ENCODE measurements around the gene ZAR1L.

Gene ZAR1L

DNA sequence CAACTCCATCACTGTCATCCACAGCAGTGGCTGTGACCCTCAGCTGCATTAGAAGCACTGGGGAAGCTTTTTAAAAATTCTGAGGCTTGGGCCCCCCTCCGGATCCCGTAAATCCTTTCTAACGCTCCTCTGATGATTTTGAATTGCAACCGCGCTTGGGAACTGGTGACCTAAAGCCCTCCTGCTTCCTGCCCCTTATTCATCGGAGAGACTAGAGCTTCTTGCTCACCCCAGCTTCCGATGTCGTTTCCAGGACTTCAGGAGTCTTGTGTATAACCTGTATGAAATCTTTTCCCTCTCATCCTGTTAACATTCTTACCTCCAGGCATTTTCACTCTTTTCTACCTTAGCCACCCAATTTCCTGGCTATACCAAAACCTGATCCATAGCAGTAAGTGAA, 14.8 kb downstream of the ZAR1L start:
- no peak for DNase-seq

DNA sequence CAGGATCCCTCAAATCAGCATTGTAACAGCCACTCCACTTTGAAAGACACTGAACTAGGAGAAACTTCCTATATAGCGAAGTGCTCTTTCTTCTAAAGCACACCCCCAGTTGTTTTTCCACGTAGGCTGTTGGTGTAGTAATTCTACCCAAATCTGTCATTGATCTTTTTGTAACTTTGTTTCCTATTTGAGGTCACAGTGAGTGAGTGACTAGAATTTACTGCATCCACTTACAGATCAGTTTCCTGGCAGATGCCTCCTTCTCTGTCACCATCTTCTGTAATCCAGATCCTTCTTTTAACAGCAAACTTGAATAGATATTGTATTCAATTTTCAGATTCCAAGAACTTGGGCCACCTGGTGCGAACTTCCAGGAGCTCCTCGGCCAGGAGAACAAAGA, 15.3 kb downstream of the ZAR1L start:
- DNase-seq = no peak

DNA sequence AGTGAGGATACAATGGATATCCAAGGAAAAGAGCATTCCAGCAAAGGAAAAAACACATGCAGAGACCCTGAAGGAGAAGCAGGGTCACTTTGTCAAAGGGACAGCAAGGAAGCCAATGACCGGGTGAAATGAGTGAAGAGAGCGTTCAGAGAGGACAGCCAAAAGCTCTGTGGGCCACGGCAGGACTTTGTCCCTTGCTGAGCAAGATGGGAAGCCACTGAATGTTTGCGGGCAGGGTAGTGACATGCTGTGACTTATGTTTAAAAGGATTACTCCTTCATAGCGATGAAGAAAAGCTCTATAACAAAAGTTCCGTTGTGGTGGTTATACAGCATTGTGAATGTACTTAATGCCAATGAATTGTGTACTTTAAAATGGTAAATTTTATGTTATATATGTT, 16.5 kb downstream of the ZAR1L start:
- DNase-seq = no peak

DNA sequence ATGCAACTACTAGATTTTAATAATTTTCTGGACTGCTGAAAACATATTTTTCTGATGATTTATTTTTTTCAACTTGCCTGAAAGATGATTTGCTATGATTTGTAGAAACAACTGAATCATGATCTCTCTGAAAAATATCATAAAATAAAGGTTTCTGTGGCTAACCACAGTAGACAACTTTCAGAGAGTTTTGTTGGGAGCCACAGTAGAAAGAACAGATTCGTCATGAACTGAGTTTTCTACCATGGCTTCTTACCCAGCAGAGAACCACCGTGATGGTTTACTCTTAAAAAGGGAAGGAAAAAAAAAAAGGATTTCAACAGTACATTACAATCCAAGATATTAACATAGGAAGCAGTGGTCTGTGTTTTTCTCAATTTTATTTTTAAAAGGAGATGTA, 18.0 kb downstream of the ZAR1L start:
- DNase-seq = no peak

DNA sequence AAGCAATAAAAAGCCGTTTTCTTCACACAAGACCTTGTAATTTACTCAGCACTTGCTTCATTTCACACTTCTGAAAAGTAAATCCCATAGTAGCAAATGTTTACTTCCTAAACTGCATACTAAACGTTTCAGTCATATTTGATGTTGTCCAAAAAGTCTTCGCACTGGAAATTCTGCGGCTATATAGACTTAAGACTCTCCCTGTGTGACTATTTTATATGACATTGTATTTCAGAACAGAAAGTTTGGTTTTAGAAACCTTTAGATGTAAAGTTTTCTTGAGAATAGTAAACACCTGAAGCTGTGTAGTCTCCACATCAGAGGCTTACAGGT, 29.6 kb downstream of the ZAR1L start:
- no peak for DNase-seq

DNA sequence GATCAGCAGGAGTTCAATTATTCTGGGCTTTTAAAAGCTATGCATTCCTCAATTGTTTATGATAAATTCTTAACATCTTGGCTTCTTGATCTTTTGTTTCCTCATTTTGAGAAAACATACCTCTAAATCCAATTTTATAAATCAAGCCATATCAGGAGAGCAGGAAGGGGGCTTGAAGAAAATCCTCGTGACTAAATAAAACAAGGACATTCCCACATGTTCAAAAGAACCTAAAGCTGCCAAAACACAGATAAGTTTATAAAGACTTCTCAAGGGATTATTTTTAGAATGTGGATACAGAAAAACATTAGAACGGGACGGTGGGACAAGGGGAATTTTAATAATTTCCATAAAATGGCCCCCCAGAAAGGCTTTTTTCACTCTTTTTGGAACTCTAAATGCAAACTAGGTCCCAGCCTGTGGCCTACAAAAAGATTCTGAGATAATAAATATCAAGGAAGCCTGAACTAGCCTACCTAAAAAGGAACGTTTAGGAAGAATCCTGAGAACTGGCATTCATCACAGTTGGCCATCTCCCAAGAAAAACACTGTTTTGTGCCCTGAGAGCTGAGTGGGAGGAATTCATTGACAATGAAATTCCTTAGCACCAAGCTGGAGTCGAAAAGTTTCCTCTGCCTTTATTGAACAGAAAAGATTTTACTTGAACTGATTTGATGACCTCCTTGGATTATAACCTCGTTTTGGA, 30.1 kb downstream of the ZAR1L start:
- DNase-seq = no peak

DNA sequence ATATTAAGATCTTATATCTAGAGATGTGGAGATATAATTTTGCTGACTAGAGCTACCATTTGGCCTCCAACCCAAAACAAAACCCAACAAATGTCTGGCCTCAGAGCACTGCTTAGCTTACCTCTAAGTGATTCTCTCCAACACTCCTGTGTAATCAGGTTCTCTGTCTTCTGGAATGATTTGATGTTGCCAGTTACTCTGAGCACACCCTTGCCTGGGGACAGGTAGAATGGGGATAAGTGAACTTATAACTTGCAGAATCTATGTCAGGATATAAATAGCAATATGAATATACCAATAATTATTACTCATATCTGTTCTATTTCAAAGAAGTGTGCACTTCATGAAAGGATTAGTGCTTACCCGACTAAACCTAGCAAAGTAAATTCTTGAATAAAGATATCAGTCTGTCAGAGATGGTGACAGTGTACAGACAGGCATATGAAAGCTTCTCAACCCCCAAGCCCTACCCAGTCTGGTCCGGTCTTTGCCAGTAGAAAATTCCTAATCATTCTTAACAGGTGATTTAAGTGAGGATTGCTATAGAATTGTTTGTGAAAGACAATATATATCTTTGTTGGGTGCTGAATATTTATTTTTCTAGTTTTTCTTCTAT, 33.0 kb downstream of the ZAR1L start:
- DNase-seq = no peak

DNA sequence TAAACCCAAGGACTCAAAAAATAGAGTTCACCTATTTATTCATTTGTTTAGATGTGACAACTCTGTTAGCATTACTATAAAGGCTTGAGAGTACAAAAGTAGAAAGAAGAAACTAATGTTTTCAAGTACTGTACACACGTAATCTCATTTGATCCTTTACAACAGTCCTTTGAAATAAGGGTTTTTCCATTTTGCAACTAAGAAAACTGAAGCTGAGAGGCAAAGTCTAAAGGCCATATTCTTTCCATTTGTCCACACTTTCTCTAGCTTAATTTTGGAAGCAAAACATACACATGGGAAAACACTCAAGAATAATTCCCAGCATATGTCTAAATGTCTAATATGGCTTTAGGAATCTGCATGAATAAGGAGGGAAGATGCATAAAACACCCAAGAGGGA, 34.1 kb downstream of the ZAR1L start:
- DNase-seq = no peak

DNA sequence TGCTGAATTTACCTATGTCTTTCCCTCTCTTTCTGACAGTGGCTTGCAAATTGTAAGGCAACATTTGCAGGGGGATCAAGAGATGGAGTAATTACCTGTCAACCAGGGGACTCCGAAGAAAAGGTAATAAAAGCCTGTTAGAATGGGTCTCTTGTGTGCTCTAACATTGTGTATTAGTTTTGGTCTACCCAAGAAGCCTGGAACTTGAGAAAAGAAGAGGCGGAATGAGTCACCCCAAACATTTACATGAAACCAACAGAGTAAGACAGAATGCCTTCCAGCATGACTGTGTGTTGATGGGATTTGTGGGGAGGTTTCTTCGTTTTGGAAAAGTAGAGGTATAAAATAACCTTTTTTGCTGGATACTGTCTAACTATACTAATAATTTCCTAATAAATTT, 36.7 kb downstream of the ZAR1L start:
- no peak for DNase-seq

DNA sequence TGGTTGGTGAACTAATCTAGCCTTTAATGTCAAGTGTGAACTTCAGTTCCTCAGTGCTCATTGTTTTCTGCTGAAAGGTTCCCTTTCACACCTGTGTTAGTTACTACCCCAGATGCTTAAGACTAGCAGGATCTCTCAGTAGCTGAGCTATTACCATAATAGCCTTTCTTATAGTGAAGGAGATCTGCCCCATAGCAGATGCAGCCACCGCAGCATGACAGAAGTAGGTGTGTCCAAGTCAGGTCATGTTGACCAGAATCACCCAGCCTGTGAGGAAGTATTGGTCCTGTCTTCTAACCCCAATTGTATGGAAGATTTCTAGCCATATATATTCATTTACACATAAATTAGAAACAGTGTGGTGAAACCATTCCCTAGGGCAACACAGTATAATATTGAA, 37.3 kb downstream of the ZAR1L start:
- no peak for DNase-seq

DNA sequence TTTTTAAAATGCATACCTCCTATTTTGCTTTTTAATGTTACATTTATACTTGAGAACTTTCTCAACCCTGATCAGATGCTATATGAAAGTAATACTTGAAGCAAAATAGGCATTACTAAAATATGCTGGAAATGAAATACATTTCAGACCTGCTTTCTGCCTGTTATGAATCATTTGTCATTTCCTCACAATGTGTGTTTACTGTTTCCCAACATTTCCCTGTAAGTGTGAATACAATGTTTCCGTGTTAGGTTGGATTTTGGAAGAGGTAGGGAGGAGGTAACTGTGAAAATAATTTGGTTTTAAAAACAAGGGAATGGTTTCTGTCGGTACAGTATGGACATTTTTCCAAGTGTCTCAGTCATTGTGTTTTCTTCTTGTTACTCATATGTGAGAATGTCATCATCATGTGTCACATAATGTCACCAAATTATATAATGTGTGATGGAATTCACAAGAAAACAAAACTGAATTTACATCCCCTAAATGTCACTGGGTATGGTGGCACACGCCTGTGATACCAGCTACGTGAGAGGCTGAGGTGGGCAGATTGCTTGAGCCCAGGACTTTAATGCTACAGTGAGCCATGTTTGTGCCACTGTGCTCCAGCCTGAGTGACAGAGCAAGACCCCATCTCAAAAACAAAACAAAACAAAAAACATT, 43.0 kb downstream of the ZAR1L start:
- no peak for DNase-seq

DNA sequence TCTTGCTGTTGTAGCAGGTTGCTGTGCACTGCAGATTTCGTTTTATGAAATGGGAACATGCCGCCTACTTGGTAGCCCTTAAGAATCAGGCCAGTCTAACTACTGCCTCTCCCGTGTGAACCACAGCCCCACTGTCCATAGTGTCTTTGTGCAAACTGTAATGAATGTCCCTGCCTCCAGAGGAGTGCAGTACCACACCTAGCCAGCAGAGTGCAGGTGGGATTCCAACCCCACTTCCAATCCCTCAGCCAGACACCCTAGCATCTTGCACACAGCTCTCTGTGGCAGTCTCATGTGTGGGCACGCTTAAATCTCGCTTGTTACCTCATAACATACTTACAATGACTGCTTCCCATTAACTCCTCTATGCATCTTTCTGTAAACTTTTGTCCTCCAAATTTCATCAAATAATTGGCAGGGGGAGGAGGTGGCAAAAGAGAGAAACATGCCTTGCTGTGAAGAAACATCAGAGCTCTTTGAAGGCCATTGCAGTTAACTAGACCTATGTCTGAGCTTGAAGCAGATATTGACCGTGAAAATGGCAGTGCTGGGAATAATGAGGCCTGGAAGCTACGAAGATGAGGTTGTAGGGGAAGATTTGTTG, 47.2 kb downstream of the ZAR1L start:
- no peak for DNase-seq

DNA sequence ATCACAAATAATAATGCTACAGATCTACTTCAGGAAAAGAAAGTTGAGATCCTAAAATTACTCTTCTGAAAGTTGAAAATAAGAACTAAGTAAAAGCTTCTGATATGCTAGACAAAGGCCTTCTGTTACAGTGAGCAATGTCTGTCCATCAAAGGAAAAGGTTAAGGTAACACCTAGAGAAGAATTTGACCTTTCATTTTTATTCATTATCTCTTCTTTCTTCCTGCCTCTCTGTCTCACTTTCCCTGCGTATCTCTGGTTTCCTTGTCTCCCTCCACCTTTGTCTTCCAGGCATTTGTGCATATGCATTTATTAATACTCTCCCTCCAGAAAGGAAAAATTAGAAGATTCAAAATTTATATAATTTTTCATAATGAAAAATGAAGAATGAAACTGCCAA, 49.0 kb downstream of the ZAR1L start:
- no peak for DNase-seq

DNA sequence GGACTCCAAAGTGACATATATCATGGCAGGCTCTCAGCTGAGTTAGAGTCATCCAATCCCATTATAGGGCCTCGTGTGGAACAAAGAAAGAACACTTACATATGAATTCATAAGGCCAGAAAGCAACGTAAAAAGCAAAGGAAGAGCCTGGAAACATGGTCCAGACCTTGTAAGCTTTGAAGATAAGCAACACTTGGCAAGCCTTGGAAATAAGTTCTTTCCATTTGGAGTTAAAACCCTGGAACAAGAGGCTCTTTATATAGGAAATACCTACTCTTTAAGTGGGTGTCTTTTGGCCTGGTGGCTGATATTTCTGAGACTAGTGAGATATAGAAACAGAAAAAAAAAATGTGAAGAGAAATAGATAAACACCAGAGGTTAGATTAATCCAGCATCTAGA, 49.4 kb downstream of the ZAR1L start:
- no peak for DNase-seq

DNA sequence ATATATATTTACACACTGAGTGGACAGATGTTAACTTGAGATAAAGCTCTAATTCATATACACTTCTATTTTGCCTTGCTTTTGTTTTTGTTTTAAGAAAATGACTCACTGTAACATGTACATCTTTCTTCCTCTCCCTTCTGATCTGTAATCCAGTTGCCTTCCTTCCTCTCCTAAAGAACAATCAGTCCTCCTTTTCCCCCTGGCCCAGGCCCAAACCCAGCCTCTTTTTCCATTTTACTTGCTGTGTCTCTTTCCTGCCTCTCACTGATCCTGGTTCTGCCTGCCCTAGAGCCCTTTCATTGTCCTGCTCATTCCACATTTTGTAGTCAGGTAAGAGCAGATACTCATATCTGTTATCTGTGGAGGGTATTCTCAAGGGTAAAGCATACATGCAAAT, 50.8 kb downstream of the ZAR1L start:
- DNase-seq = no peak

DNA sequence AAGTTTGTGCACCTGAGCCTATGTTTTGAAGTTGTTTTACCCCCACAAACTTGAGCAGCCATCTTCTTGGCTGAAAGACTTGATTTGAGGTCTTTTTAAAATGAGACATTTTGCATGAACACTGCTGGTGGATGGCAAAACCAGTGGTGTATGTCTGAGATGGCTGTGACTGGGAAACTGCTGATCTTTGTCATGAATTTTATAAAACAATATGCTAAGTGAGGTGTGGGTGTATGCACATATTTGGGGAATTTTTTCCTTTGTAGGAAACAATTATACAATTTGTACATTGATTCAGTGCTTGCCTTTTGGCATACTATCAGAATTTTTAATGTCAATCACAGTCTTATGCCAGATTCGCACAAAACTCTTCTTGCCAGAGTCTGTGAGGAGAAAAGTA, 52.5 kb downstream of the ZAR1L start:
- no peak for DNase-seq

DNA sequence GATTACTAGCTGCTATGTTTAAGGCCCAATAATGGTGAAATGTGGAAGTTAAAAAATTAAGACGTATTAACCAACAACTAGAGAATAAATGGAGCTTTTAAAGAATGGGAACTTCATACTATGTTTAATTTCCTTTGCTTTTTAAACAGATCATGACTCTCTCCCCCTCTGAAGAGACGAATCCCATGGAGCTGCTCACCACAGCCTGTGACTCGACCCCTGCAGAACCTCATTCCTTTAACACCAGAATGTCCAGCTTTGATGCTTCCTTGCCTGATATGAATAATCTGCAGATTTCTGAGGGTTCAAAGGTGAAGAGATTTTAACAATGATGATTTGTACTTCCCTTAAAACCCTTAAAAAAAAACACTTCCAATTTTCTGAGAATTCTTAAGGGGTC, 53.0 kb downstream of the ZAR1L start:
- no peak for DNase-seq

DNA sequence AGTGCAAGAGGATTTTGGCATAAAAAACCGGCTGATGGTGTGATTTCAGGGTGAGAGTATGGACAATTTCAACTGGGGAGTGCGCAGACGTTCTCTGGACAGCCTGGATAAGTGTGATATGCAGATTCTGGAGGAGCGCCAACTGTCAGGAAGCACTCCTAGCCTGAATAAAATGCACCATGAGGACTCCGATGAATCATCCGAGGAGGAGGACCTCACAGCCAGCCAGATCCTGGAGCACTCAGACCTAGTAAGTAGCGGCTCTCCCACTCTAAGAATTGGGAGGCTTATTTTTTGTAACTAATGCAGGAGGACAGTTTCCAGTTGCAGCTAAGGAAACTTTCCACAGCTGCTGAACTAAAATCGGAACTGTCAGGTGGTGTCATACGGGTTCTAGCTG, 53.6 kb downstream of the ZAR1L start:
- DNase-seq = no peak

DNA sequence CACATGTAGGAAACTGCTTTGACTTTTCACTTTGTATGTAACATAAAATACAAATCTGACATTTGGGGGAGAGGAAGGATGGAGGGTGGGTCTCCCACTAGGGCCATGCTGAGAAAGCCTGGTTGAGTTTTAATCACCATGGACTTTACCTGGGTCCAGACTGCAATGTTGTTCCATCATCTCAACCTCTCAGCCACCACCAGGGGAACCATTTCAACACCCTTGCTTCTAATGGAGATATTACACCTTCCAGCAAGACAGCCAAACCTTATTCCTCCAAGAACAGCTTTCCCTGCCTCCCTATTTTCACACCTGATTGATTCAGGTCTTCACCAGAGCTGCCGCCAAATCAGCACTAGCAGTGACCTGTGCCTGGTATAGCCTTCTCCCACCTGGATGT, 56.0 kb downstream of the ZAR1L start:
- DNase-seq = no peak

DNA sequence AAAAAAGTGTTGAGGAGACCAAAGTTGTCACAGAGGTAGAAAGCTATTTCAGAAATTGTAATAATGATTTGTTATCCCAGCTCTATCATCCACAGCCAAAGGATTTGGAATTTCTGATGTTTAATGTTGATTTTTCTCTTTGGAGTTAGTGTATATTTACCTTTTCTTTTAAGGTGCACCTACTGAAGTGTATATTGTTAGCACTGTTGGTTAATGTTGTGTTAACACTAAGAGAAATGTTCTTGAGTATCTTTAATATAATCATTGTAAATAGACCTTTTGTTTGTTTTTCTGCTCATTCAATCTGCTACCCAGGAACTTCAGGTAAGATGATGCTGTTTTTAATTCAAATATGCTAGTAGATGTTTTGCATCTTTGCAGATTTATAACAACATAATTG, 57.5 kb downstream of the ZAR1L start:
- no peak for DNase-seq

DNA sequence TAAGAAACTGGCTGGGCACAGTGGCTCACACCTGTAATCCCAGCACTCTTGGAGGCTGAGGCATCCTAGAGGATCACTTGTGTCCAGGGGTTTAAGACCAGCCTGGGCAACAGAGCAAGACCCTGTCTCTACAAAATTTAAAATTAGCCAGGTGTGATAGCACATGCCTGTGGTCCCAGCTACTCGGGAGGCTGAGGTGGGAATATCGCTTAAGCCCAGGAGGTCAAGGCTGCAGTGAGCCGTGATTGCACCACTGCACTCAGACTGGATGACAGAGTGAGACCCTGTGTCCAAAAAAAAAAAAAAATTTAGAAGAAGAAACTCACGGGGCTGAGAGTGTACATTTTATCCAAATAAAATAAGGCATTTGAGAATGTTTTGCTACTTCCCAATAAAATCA, 58.9 kb downstream of the ZAR1L start:
- no peak for DNase-seq

DNA sequence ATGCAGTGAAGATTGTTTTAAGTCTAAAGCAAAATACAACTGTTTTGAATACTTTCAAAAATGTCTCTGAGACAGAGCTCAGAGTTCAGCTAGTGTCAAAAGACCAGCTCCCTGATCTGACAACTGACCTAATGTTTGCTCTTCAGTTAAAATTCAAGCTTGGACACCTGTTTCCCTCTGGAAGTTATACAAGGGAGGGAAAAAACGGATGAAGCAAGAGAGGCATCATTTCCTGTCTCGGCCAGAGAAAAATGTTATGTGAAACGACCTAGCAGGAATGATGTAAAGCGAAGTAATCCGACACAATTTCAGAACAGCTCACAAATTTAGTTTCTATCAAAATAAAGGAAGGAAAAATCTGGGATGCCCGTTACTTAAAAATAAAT, 59.4 kb downstream of the ZAR1L start:
- no peak for DNase-seq

DNA sequence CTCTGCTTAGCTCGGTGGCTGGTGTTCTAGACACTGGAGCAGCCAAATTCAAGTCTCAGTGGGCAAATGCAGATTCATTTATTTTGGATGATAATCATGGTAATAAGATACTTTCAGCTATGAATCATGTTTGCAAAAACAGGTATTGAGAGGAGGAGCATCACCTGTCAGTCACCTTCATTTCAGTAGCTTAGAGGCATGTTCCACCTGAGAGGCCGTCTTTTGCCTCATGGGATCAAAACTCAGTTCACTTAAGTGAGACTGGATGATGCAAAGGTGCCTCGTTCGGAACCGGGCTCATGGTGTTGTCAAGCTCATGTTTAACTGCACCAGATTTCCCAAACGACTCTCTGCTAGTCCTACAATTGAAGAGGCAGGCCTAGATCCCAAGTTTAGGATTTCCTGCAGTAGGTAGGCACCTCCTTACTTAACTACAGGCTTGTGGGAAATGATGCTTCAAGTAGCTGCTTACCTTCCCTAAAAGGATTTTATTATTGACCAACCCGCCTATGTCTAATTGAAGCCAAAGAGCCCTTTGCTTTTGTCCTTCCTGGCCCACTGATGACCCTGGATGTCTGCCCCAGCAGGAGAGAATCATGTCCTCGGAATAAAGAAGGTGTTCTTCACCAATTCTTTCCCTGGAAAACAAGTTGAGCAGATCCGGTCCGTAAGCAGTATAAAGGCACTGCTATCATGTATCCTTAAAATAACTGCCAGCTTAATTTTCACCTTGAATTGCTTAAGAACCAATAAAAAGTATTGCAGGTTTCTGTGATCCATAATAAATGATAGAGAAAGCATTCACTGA, 60.0 kb downstream of the ZAR1L start:
- no peak for DNase-seq

DNA sequence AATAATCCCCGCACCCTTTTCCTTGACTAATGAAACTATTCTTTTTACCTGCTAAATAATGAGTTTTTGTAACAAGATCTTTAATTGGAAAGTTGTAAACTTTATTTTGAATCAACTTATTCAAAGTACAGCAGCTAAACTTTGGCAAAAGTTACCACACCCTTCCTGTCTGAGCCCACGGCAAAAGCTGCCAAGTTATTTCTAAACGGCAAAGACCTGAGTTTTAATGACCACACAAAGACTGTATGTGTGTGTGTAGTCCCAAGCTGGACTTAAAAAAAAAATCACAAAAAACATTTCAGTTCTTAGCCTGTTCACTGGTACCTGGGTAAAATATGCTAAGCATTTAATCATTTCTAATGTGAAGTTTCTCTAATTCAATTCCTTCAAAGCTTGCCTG, 60.7 kb downstream of the ZAR1L start:
- DNase-seq = no peak

Measured in SIG-M5 (cell line).